DND-41 (cell line): ENCODE results near the gene GBE1.

Experiments used
- ATAC-seq: fragments of 200-7000 bp; cut with Tn5 transposase; 3 replicates; pipeline ENCODE4 v1.9.1; 2021; ENCODE audit warnings: low read depth; ENCODE audit not compliant: insufficient read depth
- DNase-seq: peaks from one replicate; pipeline ENCODE4 v3.0.0-alpha.2; 2020
- H2AFZ ChIP-seq: 2 replicates; pipeline ENCODE4 v1.6.0; 2012; ENCODE audit warnings: low read depth, low read length
- H3K27ac ChIP-seq: 2 replicates; pipeline ENCODE4 v1.5.1; 2012; ENCODE audit warnings: low read length, inconsistent platforms
- H3K27me3 ChIP-seq: fragments of 200-600 bp; sonication (generic); 2 replicates; pipeline ENCODE4 v1.6.0; 2012; ENCODE audit warnings: low read length, mild to moderate bottlenecking, inconsistent platforms; ENCODE audit not compliant: insufficient read depth, poor library complexity
- H3K36me3 ChIP-seq: 2 replicates; pipeline ENCODE4 v1.5.1; 2012; ENCODE audit warnings: low read length, inconsistent platforms; ENCODE audit not compliant: insufficient read depth
- H3K4me1 ChIP-seq: 2 replicates; pipeline ENCODE4 v1.5.1; 2012; ENCODE audit warnings: mild to moderate bottlenecking, low read length; ENCODE audit not compliant: insufficient read depth
- H3K4me2 ChIP-seq: 2 replicates; pipeline ENCODE4 v1.6.0; 2012; ENCODE audit warnings: mild to moderate bottlenecking, moderate library complexity, low read length, inconsistent platforms; ENCODE audit not compliant: insufficient read depth
- H3K4me3 ChIP-seq, 2 experiments: fragments of 200-600 bp in 1 of 2; shearing (Covaris generic) in 1 of 2; 2 replicates each; pipeline ENCODE4 v1.5.1; 2012 to 2016; ENCODE audit warnings: inconsistent platforms in 2 of 2, low read length in 2 of 2, mild to moderate bottlenecking in 2 of 2, low read depth in 1 of 2, moderate library complexity in 1 of 2
- H3K79me2 ChIP-seq: 2 replicates; pipeline ENCODE4 v1.6.0; 2012; ENCODE audit warnings: low read length, inconsistent platforms; ENCODE audit not compliant: insufficient read depth
- H3K9ac ChIP-seq: 2 replicates; pipeline ENCODE4 v1.6.0; 2012; ENCODE audit warnings: low read depth, mild to moderate bottlenecking, inconsistent platforms, low read length, moderate library complexity
- H3K9me3 ChIP-seq: 2 replicates; pipeline ENCODE4 v1.5.1; 2012; ENCODE audit warnings: low read length, moderate library complexity, mild to moderate bottlenecking, inconsistent platforms; ENCODE audit not compliant: insufficient read depth, severe bottlenecking
- H4K20me1 ChIP-seq: 2 replicates; pipeline ENCODE4 v1.6.0; 2012; ENCODE audit warnings: low read length; ENCODE audit not compliant: insufficient read depth
- EZH2 ChIP-seq: IDR thresholded peaks from 3 replicates; pipeline ENCODE4 v1.6.1; 2012; ENCODE audit warnings: borderline replicate concordance, low read depth, mild to moderate bottlenecking, moderate library complexity, low read length, inconsistent platforms; ENCODE audit not compliant: severe bottlenecking
- TF ChIP-seq, protein P1 (sequence below): IDR thresholded peaks from 2 replicates; pipeline ENCODE4 v1.5.1; 2012; ENCODE audit warnings: borderline replicate concordance, low read length, moderate library complexity, mild to moderate bottlenecking; ENCODE audit not compliant: poor library complexity, severe bottlenecking; ENCODE audit errors: extremely low read depth

GBE1 gene

GRCh38 chr3:81716870-81717509 lies 44.5 kb downstream of the GBE1 start:
- H3K79me2 ChIP-seq, result peaks cover 84% of the 10 kb centered on the region
- no peak overlapping the region for H3K27ac ChIP-seq
- H3K9ac ChIP-seq, result no peak overlapping the region
- no peak overlapping the region for H3K4me2 ChIP-seq
- H3K4me3 ChIP-seq, result no peak overlapping the region
- H3K4me1 ChIP-seq, result no peaks in the 10 kb centered on the region
- no peak overlapping the region for H2AFZ ChIP-seq
- TF ChIP-seq, protein P1, sequence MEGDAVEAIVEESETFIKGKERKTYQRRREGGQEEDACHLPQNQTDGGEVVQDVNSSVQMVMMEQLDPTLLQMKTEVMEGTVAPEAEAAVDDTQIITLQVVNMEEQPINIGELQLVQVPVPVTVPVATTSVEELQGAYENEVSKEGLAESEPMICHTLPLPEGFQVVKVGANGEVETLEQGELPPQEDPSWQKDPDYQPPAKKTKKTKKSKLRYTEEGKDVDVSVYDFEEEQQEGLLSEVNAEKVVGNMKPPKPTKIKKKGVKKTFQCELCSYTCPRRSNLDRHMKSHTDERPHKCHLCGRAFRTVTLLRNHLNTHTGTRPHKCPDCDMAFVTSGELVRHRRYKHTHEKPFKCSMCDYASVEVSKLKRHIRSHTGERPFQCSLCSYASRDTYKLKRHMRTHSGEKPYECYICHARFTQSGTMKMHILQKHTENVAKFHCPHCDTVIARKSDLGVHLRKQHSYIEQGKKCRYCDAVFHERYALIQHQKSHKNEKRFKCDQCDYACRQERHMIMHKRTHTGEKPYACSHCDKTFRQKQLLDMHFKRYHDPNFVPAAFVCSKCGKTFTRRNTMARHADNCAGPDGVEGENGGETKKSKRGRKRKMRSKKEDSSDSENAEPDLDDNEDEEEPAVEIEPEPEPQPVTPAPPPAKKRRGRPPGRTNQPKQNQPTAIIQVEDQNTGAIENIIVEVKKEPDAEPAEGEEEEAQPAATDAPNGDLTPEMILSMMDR, result no peak
- ATAC-seq (no peak), DNase-seq (no peak)
- H4K20me1 ChIP-seq, result no peaks in the 10 kb centered on the region; the same call in none of the 2 replicates
- no peaks in the 10 kb centered on the region for H3K9me3 ChIP-seq
- peaks cover 17% of the 10 kb centered on the region for H3K36me3 ChIP-seq
- no peaks in the 10 kb centered on the region for H3K27me3 ChIP-seq

DNA sequence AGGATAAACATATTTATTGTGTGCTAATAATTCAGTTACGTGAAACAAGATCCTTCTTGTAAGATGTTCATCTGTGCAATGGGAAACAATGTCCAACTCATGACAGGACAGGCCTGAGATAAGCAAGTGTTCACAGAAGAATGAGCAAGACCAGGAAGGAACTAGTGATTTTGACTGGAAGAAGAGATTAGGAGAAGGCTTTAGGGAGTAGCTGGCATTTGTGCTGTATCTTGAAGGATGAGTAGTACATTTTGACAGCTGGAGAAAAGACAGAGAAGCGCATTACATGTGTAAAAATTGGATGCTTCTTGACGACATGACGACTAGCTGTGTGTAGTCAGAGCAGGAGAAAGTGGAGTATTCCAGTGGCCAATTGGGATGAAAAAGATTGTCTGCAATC lies 48.4 kb downstream of the GBE1 start:
- DNase-seq, result no peak
- Histone ChIP-seq H3K4me2 (no peak overlapping the region), H3K9ac (no peak overlapping the region), H3K36me3 (peaks cover 17% of the 10 kb centered on the region), H3K9me3 (no peaks in the 10 kb centered on the region), H3K79me2 (peaks cover 83% of the 10 kb centered on the region), H3K4me3 (no peak overlapping the region), H4K20me1 (no peaks in the 10 kb centered on the region; the same call in none of the 2 replicates), H3K4me1 (no peaks in the 10 kb centered on the region), H2AFZ (no peak overlapping the region), H3K27ac (no peak overlapping the region), H3K27me3 (no peaks in the 10 kb centered on the region)
- no peak for ATAC-seq
- TF ChIP-seq EZH2, result no peak
- TF ChIP-seq, protein P1, result no peak

DNA sequence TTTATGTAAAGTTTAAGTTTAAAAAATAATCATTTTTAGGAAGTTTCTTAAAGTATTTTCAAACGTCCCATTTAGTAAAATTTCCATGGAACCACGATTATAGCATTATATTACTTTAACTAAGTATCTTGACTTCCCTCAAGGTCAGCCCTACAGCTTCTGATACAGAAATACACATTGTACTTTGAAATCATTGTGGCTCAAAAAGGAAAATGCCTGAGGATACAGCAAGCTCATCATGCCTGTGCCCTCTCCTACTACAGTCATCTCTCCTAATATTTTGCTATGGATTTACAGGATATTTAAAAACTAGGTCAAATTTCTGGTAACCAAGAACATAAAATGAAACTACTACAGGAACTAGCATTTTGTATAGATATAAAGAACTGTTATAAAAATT lies 51.8 kb downstream of the GBE1 start:
- H3K9me3 ChIP-seq, result no peaks in the 10 kb centered on the region
- peaks cover 23% of the 10 kb centered on the region for H3K36me3 ChIP-seq
- H3K9ac ChIP-seq, result no peak overlapping the region
- no peak for TF ChIP-seq EZH2
- TF ChIP-seq, protein P1, result no peak
- H4K20me1 ChIP-seq, result peaks cover 5% of the 10 kb centered on the region
- no peaks in the 10 kb centered on the region for H3K4me1 ChIP-seq
- no peak for DNase-seq
- H2AFZ ChIP-seq, result no peak overlapping the region
- no peaks in the 10 kb centered on the region for H3K27me3 ChIP-seq
- H3K4me2 ChIP-seq, result no peak overlapping the region
- H3K27ac ChIP-seq, result no peak overlapping the region
- peaks cover 83% of the 10 kb centered on the region for H3K79me2 ChIP-seq
- ATAC-seq, result no peak
- H3K4me3 ChIP-seq, result no peak overlapping the region
